ENCODE results near the gene DCUN1D4. TPM values are rescaled to one million over a fixed set of nuclear protein-coding genes. Genes with fewer than 3 reads are reported as not detected.

DCUN1D4 gene
- total RNA-seq, 1 donor: 60.4 TPM

GRCh38 chr4:51942108-51942832, 99.3 kb downstream of the DCUN1D4 start:
- Histone ChIP-seq H3K79me2 (ENCODE audit: insufficient read depth, low read length) (no peaks in the 10 kb centered on the region), H3K27me3 (ENCODE audit: insufficient read depth, low read length) (no peaks in the 10 kb centered on the region), H3K27ac (ENCODE audit: low read depth, low read length) (no peak overlapping the region), H4K20me1 (ENCODE audit: insufficient read depth, low read length) (no peaks in the 10 kb centered on the region), H3K4me1 (ENCODE audit: insufficient read depth, low read length) (peaks cover 21% of the 10 kb centered on the region), H2AFZ (ENCODE audit: low read length) (no peak overlapping the region), H3K9me3 (ENCODE audit: low read depth, low read length) (no peaks in the 10 kb centered on the region), H3K4me2 (ENCODE audit: insufficient read depth, low read length) (peak overlapping the region; percentile 66), H3K36me3 (ENCODE audit: insufficient read depth, low read length) (no peaks in the 10 kb centered on the region), H3K4me3 (ENCODE audit: insufficient read depth, low read length) (peak overlapping the region; percentile 2)
- no peak for TF ChIP-seq CTCF (IDR thresholded peaks at IDR 0.05; ENCODE audit: extremely low read depth, low read depth, low read length)
- peak; percentile 71 for DNase-seq (ENCODE audit: insufficient read length, low spot score, missing footprints)

GRCh38 chr4:51942833-51943215, 99.9 kb downstream of the DCUN1D4 start:
- Histone ChIP-seq H3K4me3 (ENCODE audit: insufficient read depth, low read length) (peak overlapping the region; percentile 2), H3K4me1 (ENCODE audit: insufficient read depth, low read length) (peaks cover 21% of the 10 kb centered on the region), H3K4me2 (ENCODE audit: insufficient read depth, low read length) (peak overlapping the region; percentile 66), H2AFZ (ENCODE audit: low read length) (no peak overlapping the region), H3K9me3 (ENCODE audit: low read depth, low read length) (no peaks in the 10 kb centered on the region), H4K20me1 (ENCODE audit: insufficient read depth, low read length) (no peaks in the 10 kb centered on the region), H3K27ac (ENCODE audit: low read depth, low read length) (no peak overlapping the region), H3K79me2 (ENCODE audit: insufficient read depth, low read length) (no peaks in the 10 kb centered on the region), H3K27me3 (ENCODE audit: insufficient read depth, low read length) (no peaks in the 10 kb centered on the region), H3K36me3 (ENCODE audit: insufficient read depth, low read length) (no peaks in the 10 kb centered on the region)
- DNase-seq (ENCODE audit: insufficient read length, low spot score, missing footprints): peak; percentile 39
- no peak for TF ChIP-seq CTCF (IDR thresholded peaks at IDR 0.05; ENCODE audit: extremely low read depth, low read depth, low read length)

- Histone ChIP-seq H3K27me3 (ENCODE audit: insufficient read depth, low read length) (no peaks in the 10 kb centered on the region), H4K20me1 (ENCODE audit: insufficient read depth, low read length) (no peaks in the 10 kb centered on the region), H3K4me3 (ENCODE audit: insufficient read depth, low read length) (peak overlapping the region; percentile 2), H3K27ac (ENCODE audit: low read depth, low read length) (no peak overlapping the region), H3K79me2 (ENCODE audit: insufficient read depth, low read length) (no peaks in the 10 kb centered on the region), H2AFZ (ENCODE audit: low read length) (no peak overlapping the region), H3K4me2 (ENCODE audit: insufficient read depth, low read length) (peak overlapping the region; percentile 66), H3K36me3 (ENCODE audit: insufficient read depth, low read length) (no peaks in the 10 kb centered on the region), H3K9me3 (ENCODE audit: low read depth, low read length) (no peaks in the 10 kb centered on the region), H3K4me1 (ENCODE audit: insufficient read depth, low read length) (peaks cover 21% of the 10 kb centered on the region)
- TF ChIP-seq CTCF (IDR thresholded peaks at IDR 0.05; ENCODE audit: extremely low read depth, low read depth, low read length): no peak
- DNase-seq (ENCODE audit: insufficient read length, low spot score, missing footprints): peak; percentile 36
These were observed 100.3 kb downstream of the DCUN1D4 start for GRCh38 chr4:51943221-51943620.

GRCh38 chr4:51958199-51958968, 115.4 kb downstream of the DCUN1D4 start:
- Histone ChIP-seq H3K4me2 (ENCODE audit: insufficient read depth, low read length) (no peak overlapping the region), H3K36me3 (ENCODE audit: insufficient read depth, low read length) (no peaks in the 10 kb centered on the region), H3K9me3 (ENCODE audit: low read depth, low read length) (no peaks in the 10 kb centered on the region), H3K27ac (ENCODE audit: low read depth, low read length) (no peak overlapping the region), H3K79me2 (ENCODE audit: insufficient read depth, low read length) (no peaks in the 10 kb centered on the region), H2AFZ (ENCODE audit: low read length) (no peak overlapping the region), H3K4me1 (ENCODE audit: insufficient read depth, low read length) (no peaks in the 10 kb centered on the region), H3K4me3 (ENCODE audit: insufficient read depth, low read length) (no peak overlapping the region), H4K20me1 (ENCODE audit: insufficient read depth, low read length) (no peaks in the 10 kb centered on the region), H3K27me3 (ENCODE audit: insufficient read depth, low read length) (no peaks in the 10 kb centered on the region)
- DNase-seq (ENCODE audit: insufficient read length, low spot score, missing footprints): no peak
- TF ChIP-seq CTCF (IDR thresholded peaks at IDR 0.05; ENCODE audit: extremely low read depth, low read depth, low read length): no peak

Data from osteoblast (primary cell).